K562 (cell line): ENCODE results near the gene SLC29A2. TPM values are rescaled to one million over a fixed set of nuclear protein-coding genes. Genes with fewer than 3 reads are reported as not detected.

Experiments
- CCAR2 ChIP-seq: fragments of 200-400 bp; formaldehyde crosslinking; IDR thresholded peaks from 2 replicates; pipeline ENCODE4 v1.6.1; 2017; ENCODE audit warnings: mild to moderate bottlenecking, low read depth, low read length
- HNRNPK ChIP-seq: fragments of 200-400 bp; formaldehyde crosslinking; IDR thresholded peaks from one replicate; pipeline ENCODE4 v1.6.1; 2018; ENCODE audit warnings: mild to moderate bottlenecking, low read depth, low read length; ENCODE audit not compliant: poor library complexity, severe bottlenecking
- LCOR ChIP-seq: sonication (generic); formaldehyde crosslinking; IDR thresholded peaks from 2 replicates; pipeline ENCODE4 v1.8.0; 2022; ENCODE audit warnings: mild to moderate bottlenecking, missing genetic modification reagents
- NKRF ChIP-seq: fragments of 450-650 bp; IDR thresholded peaks from 2 replicates; pipeline ENCODE4 v1.6.1; 2016; ENCODE audit warnings: borderline replicate concordance
- NR1H2 ChIP-seq: sonication (generic); formaldehyde crosslinking; IDR thresholded peaks from 2 replicates; pipeline ENCODE4 v1.4.0; 2020; ENCODE audit warnings: mild to moderate bottlenecking, missing genetic modification reagents
- NR4A1 ChIP-seq, 2 experiments: fragments of 250-450 bp in 1 of 2; fragments of 450-650 bp in 1 of 2; sonication (Bioruptor Pico) in 1 of 2; IDR thresholded peaks; 2 replicates each; pipeline versions ENCODE4 v1.4.0 to v1.6.1; 2016 to 2020; ENCODE audit warnings: mild to moderate bottlenecking in 2 of 2, missing compliant biosample characterization in 1 of 2, missing genetic modification characterization in 1 of 2, moderate library complexity in 1 of 2
- RERE ChIP-seq: sonication (generic); formaldehyde crosslinking; IDR thresholded peaks from 2 replicates; pipeline ENCODE4 v1.8.0; 2023; ENCODE audit warnings: missing genetic modification reagents, mild to moderate bottlenecking, borderline replicate concordance
- RREB1 ChIP-seq: fragments of 250-450 bp; sonication (Bioruptor Pico); IDR thresholded peaks from 2 replicates; pipeline ENCODE4 v1.4.0; 2020
- THRA ChIP-seq: fragments of 450-650 bp; IDR thresholded peaks from 2 replicates; pipeline ENCODE4 v1.6.1; 2017; ENCODE audit warnings: mild to moderate bottlenecking, moderate library complexity
- polyA plus RNA-seq, 8 experiments: library from polyadenylated mRNA; depleted of rRNA in 4 of 8; stranded (reverse) in 5 of 8; unstranded in 3 of 8; fragments of >200 nt; fragmentation: Nextera tagmentation in 2 of 8; fragmentation: Illumina TruSeq in 1 of 8; extraction: Ambion mirVana in 2 of 8; extraction: Trizol in 1 of 8; gene quantifications; 2 replicates each; pipeline versions ENCODE4 v1.2.1 to v1.2.3, GENCODE V29; 2011 to 2014; ENCODE audit warnings: inconsistent platforms in 1 of 8, missing spikeins in 1 of 8
- total RNA-seq, 7 experiments: library from RNA; depleted of rRNA in 6 of 7; stranded (reverse); fragments of >200 nt in 6 of 7; fragmentation: Illumina TruSeq in 2 of 7; extraction: Trizol in 2 of 7; gene quantifications; 2 replicates each; pipeline versions ENCODE4 v1.2.1 to v1.2.3, GENCODE V29; 2011 to 2021; ENCODE audit warnings: low replicate concordance in 1 of 7

The SLC29A2 gene
- total and polyA plus RNA-seq, 9 of the 15 experiments (the other 6 are each of a cell fraction or from before 2014, with no cell fraction given): 2.4 to 48.6 (median 14.2) TPM

GRCh38 chr11:66362481-66363147 is 8.9 kb downstream of the SLC29A2 start (continued):
- TF ChIP-seq THRA: no peak
- TF ChIP-seq CCAR2: no peak
- TF ChIP-seq NR4A1 (CRISPR knock-in tag; IDR thresholded peaks at IDR 0.05): no peak
- TF ChIP-seq NR4A1 (tag; IDR thresholded peaks at IDR 0.05): no peak
- no peak for TF ChIP-seq HNRNPK
- no peak for TF ChIP-seq RREB1
- no peak for TF ChIP-seq NR1H2 (CRISPR knock-in tag)
- TF ChIP-seq LCOR (CRISPR knock-in tag): no peak
- TF ChIP-seq RERE (CRISPR knock-in tag): no peak
- TF ChIP-seq NKRF: no peak
